NCI-H226 (cell line): ENCODE measurements around the gene VAV2.

Experiments
- DNase-seq: peaks from one replicate; pipeline ENCODE4 v3.0.0-alpha.2; 2015

The VAV2 gene

DNA sequence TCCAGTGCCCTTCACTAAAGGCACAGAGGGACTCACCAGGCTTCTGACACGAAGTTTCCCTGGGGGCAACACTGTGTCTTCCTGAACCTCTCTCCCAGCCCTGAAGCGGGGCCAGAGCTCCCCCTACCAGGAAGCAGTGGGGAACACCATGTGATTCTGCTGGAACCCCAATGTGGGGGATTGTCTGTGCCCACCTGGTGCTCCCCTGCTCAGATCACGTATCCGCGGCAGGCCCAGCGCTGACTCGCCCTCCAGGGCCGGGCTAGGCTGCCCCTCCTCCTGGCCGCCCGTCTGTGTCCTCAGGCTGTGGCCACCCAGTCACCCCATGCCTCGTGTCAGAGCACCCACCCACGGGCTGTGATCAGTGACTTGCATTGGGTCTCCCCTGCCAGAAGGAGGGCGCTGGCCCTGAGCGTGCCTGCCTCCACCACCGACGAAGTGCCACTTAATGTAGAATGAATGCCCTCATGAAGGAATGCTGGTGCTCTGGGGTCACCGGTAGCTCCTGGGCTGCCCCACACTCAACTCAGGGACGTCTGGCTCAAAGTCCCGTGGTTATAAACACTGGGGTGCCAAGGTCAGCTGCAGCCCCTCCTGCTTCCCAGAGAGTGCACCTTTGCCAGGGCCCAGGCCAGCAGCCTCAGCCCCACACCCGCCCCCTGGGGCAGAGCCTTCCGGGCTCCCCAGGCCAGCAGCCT, 276.1 kb downstream of the VAV2 start:
- peak; percentile 41 for DNase-seq

DNA sequence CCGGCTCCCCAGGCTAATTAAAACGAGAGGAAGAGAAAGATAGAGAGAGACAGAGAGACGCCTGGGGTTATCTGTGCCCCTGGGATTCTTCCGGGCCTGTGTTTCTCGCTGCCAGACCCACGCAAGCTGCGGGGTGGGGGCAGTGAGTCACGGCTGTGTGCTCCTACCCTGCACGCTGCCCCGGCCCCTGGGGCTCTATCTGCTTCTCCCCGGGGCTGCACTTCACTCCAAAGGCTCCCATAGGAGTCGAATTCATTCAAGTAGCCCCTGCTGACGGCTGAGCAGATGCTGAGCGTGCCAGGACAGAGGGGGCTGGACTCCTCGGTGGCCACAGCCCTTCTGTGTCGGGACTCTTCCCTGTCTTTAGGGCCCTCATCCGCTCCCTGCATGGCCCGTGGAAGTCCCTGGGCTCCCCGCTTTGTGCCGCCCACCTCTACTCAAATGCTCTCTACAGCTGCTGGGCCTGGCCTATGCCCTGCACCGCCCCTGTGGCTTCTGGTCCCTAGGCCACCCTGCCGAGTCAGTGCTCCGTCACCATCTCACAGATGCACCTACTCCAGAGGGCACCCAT, 276.7 kb downstream of the VAV2 start:
- peak; percentile 90 for DNase-seq

DNA sequence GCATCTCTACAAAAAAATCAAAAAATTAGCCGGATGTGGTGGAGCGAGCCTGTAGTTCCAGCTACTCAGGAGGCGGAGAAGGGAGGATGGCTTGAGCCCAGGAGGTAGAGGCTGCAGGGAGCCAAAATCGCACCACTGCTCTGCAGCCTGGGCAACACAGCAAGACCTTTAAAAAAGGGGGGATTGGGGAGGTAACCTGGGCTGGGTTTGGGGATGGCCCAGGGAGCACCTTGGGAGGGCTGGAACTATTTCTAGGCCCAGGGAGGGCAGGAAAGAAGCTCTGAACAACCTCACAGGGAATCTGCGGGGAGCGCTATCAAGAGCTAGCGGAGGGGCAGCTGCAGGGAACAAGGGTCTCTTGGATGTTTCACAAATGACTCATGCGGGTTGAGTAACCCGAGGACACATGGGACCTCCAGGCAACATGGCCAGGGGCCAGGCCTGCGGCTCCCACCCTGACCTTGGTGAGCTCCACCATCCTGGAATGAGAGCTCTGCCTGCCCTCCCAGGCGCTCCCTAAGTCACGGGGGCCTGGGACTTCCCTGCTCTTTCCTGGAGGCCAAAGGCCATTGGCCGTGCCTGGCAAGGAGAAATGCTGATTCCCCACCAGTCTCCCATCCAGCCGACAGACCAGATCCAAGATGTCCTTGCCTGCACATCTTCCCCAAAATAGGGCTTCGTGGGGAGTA, 277.4 kb downstream of the VAV2 start:
- peak; percentile 96 for DNase-seq

DNA sequence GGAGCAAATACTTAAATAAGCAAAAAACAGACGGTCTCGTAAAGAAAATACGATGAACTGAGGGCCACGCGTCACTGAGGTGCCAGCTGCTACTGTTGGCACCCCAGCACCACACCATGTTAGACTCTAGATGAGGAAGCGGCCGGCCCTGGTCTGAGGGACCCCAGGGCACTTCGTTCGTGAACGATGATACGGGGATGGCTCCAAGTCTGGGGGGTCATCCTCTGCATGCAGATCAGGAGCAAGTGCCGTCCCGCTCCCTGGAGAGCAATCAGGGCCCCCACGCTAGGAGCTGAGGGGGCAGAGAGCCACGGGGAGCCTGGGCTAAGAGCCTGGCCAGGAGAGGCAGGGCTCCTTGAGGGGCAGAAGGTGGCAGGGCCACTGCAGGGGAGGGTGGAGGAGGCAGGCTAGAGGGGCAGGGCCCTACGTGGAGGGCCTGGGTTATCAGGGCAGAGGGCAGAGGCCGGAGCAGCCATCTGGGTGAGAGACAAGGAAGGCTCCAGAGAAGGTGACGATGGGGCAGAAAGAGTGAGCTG, 278.1 kb downstream of the VAV2 start:
- no peak for DNase-seq

DNA sequence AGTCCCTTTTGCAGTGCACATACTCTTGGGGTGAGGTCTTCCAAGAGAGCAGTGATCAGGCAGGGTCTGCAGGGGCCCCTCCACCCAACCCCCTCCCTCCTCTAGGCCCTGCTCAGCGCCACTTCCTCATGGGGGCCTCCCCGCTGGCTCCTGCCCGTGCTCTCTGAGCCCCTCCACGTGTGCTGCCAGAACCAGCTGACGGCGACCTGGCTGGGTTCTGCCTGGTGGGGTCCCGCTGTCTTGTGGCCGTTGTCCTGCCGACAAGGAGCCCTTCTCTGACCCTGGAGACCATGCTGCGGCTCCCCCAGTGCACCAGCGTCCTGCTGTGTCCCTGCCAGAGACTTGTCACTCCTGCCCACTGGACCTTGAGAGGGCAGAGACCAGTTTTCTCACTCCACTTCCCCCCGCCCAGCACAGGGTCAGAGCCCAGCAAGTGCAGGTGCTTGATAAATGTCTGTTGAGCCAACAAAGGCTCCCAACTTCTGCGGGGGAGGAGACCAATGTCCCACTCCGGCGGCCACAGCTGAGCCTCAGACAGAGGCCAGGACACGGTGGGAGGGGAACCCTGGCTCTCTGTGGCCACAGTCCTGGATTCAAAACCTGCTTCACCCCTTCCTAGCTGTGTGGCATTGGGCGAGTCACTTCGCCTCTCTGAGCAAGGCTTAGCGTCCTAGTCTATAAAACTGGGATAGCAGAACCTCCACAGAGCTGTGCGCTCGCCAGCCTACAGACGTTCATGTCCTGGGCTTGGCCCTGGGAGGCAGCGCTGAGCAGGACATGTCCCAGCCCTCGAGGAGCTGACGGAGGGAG, 278.8 kb downstream of the VAV2 start:
- DNase-seq = no peak

DNA sequence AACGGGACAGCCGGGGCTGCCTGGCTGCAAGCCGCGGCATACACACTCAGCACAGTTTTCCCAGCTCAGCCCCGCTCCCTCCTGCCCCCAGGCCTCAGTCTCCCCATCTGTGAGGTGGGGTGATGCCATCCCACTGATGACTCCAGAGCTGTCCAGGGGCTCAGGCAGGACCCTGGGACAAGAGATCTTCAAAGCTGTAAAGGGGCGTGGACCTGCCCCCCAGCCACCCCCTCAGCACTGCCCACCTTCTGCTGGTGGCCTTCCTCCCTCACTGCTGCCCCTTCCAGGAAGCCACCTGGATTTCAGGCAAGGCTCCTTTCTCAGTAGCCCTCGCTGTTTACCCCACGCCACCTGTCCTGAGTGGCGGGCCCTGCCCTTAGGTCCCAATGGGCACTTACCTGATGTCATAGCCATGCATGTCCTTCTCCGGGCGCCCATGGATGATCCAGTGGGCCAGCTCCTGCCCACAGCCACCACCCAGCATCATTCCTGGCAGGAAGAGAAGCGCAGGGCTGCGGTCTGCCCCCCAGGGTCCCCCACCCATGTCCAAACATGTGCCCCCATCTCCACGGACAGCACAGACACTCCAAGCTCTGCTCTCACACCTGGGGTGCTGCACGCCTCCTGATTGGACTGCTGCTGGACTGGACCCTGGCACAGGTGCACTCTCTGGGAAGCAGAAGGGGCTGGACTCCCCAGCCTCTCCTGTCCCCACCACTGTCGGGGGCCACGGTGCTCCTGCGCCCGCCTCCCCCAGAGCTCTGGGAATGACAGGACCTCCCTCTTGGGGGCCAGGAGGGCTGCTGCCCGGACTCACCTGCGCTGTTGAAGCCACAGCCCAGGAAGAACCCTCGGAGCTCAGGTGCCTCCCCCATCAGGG, 279.7 kb downstream of the VAV2 start:
- DNase-seq = no peak
